Parathyroid adenoma (tissue), 2 donors: ENCODE data around the gene CREB3L2.

Experiments used
- H2AFZ ChIP-seq: fragments of 300-600 bp; sonication (generic); one replicate; pipeline ENCODE4 v1.7.0; 2017; ENCODE audit warnings: antibody characterized with exemption, mild to moderate bottlenecking
- H3K27ac ChIP-seq: fragments of 300-600 bp; sonication (generic); one replicate; pipeline ENCODE4 v1.7.0; 2017
- H3K27me3 ChIP-seq: fragments of 300-600 bp; sonication (generic); one replicate; pipeline ENCODE4 v1.7.0; 2017; ENCODE audit warnings: low read length; ENCODE audit not compliant: control insufficient read depth, insufficient read depth
- H3K36me3 ChIP-seq: fragments of 300-600 bp; sonication (generic); one replicate; pipeline ENCODE4 v1.7.0; 2017; ENCODE audit warnings: low read length; ENCODE audit not compliant: control insufficient read depth, insufficient read depth
- H3K4me1 ChIP-seq: fragments of 300-600 bp; sonication (generic); one replicate; pipeline ENCODE4 v1.7.0; 2017; ENCODE audit warnings: control low read depth
- H3K4me2 ChIP-seq: fragments of 300-600 bp; sonication (generic); one replicate; pipeline ENCODE4 v1.7.0; 2017; ENCODE audit warnings: low read length
- H3K4me3 ChIP-seq: fragments of 300-600 bp; sonication (generic); one replicate; pipeline ENCODE4 v1.7.0; 2017; ENCODE audit warnings: low read depth, low read length
- H3K79me2 ChIP-seq: fragments of 300-600 bp; sonication (generic); one replicate; pipeline ENCODE4 v1.7.0; 2017; ENCODE audit warnings: control low read depth
- H3K9ac ChIP-seq: fragments of 300-600 bp; sonication (generic); one replicate; pipeline ENCODE4 v1.7.0; 2017; ENCODE audit warnings: mild to moderate bottlenecking
- H3K9me3 ChIP-seq: fragments of 300-600 bp; sonication (generic); one replicate; pipeline ENCODE4 v1.7.0; 2017; ENCODE audit warnings: low read length; ENCODE audit not compliant: control insufficient read depth
- CTCF ChIP-seq: fragments of 300-600 bp; sonication (generic); IDR thresholded peaks from one replicate; pipeline ENCODE4 v1.7.0; 2017; ENCODE audit warnings: antibody characterized with exemption, mild to moderate bottlenecking
- donor health status: primary hyperparathyroidism.

Gene CREB3L2

DNA sequence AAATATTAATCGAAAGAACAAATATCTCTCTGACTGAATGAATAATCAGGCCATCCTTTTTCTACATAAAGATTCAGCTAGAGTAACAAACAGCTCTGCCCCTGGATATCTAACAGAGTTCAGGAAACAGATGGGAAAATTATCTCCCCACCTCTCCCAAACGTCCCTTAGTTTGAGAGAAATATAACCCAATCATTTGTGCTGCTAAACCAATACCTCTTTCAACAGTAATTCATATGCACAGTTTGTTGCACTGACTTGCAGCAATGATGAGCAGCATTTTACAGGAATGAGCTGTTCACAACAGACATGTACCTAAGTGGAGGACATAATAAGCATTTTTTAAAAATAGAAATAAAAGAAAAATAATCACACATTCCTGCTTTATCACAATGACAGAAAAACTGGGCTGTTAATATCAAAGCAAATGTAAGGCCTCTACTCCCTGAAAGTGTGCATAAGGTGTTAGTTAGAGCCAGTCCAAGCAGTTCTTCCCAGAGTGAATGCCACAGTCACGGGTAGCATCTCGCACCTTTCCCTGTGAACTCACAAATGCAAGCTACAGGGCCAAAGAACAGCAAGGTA, 2.3 kb downstream of the CREB3L2 start:
- H3K4me1 ChIP-seq: peaks cover 24% of the 10 kb centered on the region
- peak overlapping the region; percentile 51 for H2AFZ ChIP-seq
- H3K9me3 ChIP-seq: no peaks in the 10 kb centered on the region
- peaks cover 43% of the 10 kb centered on the region for H3K79me2 ChIP-seq
- no peak overlapping the region for H3K4me2 ChIP-seq
- TF ChIP-seq CTCF: no peak
- H3K27ac ChIP-seq: peak overlapping the region; percentile 83
- no peak overlapping the region for H3K4me3 ChIP-seq
- H3K36me3 ChIP-seq: no peaks in the 10 kb centered on the region
- H3K27me3 ChIP-seq: no peaks in the 10 kb centered on the region
- no peak overlapping the region for H3K9ac ChIP-seq

- peaks cover 24% of the 10 kb centered on the region for H3K4me1 ChIP-seq
- H3K4me3 ChIP-seq: no peak overlapping the region
- H3K27ac ChIP-seq: no peak overlapping the region
Observed at GRCh38 chr7:137998250-137998649, 3.6 kb downstream of the CREB3L2 start.

DNA sequence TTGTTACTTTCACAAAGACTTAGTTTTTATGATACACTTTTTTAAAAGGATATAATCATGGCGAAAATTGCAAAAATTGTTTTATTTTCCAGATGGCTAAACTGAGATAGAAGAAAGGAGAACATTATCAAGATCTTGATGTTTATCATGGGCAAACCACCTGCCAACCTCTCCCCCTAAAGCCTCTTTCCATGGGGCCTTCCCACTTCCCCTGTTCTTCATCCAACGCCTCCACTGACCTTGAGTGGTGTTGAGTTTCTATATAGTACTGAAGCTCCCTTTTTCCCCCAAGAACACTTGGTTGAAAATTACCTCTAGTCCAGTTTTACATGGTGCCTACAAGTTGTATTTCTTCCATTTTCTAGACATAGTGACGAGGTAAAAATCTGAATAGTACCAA, 5.0 kb downstream of the CREB3L2 start:
- H3K27ac ChIP-seq: no peak overlapping the region
- peaks cover 24% of the 10 kb centered on the region for H3K4me1 ChIP-seq
- TF ChIP-seq CTCF: no peak
- no peak overlapping the region for H3K4me3 ChIP-seq
- no peaks in the 10 kb centered on the region for H3K36me3 ChIP-seq
- H3K27me3 ChIP-seq: no peaks in the 10 kb centered on the region
- H3K9me3 ChIP-seq: no peaks in the 10 kb centered on the region
- peaks cover 53% of the 10 kb centered on the region for H3K79me2 ChIP-seq
- H3K4me2 ChIP-seq: no peak overlapping the region
- H2AFZ ChIP-seq: no peak overlapping the region
- no peak overlapping the region for H3K9ac ChIP-seq

More at GRCh38 chr7:137998250-137998649, 3.6 kb downstream of the CREB3L2 start:
- no peak overlapping the region for H2AFZ ChIP-seq
- no peaks in the 10 kb centered on the region for H3K9me3 ChIP-seq
- H3K27me3 ChIP-seq: no peaks in the 10 kb centered on the region
- no peak overlapping the region for H3K9ac ChIP-seq
- peaks cover 46% of the 10 kb centered on the region for H3K79me2 ChIP-seq
- H3K4me2 ChIP-seq: no peak overlapping the region
- H3K36me3 ChIP-seq: no peaks in the 10 kb centered on the region
- no peak for TF ChIP-seq CTCF

DNA sequence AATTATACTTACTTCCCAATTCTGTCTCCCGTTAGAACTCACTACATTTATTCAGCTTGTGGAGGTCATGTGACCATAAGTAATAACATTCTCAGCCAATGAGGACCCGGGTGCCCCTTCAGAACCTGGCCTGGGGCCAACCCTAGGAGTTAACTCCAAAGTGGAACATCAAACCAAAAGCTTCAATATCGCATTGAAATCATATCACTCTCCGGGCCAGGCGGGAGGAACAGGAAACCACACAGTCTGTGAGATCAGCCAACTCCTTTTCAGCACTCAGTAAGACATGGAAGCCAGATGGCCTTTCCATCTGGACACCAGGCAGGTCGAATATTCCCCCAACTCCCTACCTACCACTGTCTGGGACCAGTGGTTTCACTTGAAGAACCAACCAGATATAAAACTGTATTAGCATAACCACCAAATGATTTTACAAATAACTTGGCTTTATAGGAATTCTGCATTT, 5.5 kb downstream of the CREB3L2 start:
- Histone ChIP-seq H3K4me3 (no peak overlapping the region), H3K4me1 (peaks cover 24% of the 10 kb centered on the region)

More for the DNA sequence above, 5.5 kb downstream of the CREB3L2 start:
- Histone ChIP-seq H2AFZ (no peak overlapping the region), H3K27ac (no peak overlapping the region), H3K79me2 (peaks cover 49% of the 10 kb centered on the region), H3K36me3 (no peaks in the 10 kb centered on the region), H3K27me3 (no peaks in the 10 kb centered on the region), H3K9me3 (no peaks in the 10 kb centered on the region), H3K9ac (no peak overlapping the region), H3K4me2 (no peak overlapping the region)
- TF ChIP-seq CTCF: no peak
